ENCODE measurements around the gene FAIM2. TPM values are rescaled to one million over a fixed set of nuclear protein-coding genes. Genes with fewer than 3 reads are reported as not detected.

Gene FAIM2
- total RNA-seq, 2 experiments from 2014 or later, result not detected

DNA sequence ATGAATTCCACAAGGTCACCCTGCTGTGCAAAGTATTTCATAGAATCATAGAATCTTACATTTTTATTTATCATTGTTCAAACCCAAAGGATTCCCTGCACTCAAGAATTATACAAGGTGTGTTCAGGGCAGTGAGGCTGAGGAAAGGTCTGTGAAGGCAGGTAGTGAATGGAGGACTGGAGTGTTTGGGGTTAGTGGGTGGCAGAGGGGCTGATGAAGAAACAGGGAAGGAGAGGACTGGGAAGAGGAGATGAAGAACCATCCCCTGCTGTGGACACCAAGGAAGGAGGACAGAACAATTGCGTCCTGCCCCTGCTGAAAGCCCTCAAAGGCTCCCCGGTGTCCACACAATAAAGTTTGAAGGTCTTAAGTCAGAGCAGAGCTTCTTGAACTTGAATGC lies 50.0 kb downstream of the FAIM2 start:
- H3K27ac Mint-ChIP-seq, result no peak overlapping the region
- H3K9me3 ChIP-seq (ENCODE audit: control insufficient read depth in 1 of 2, insufficient read depth in 1 of 2, low read length in 2 of 2), result no peaks in the 10 kb centered on the region
- H3K4me1 Mint-ChIP-seq (ENCODE audit: low read depth), result no peaks in the 10 kb centered on the region
- ATAC-seq (ENCODE audit: poor library complexity) (no peak), DNase-seq (no peak)
- H3K27ac ChIP-seq (ENCODE audit: low read depth in 1 of 2, low read length in 2 of 2), result no peak overlapping the region
- peaks cover 18% of the 10 kb centered on the region for H3K27me3 Mint-ChIP-seq
- H3K4me3 ChIP-seq (ENCODE audit: low read length), result no peak overlapping the region
- POLR2A ChIA-PET, result no interaction called here
- H3K4me3 Mint-ChIP-seq, result no peak overlapping the region
- CTCF ChIA-PET, result no interaction called here
- no peak for TF ChIP-seq CTCF (IDR thresholded peaks at IDR 0.05)
- H3K9me3 Mint-ChIP-seq, result no peaks in the 10 kb centered on the region
- H3K27me3 ChIP-seq (ENCODE audit: control insufficient read depth in 1 of 2, insufficient read depth in 2 of 2, low read length in 2 of 2), result no peaks in the 10 kb centered on the region
- no peaks in the 10 kb centered on the region for H3K4me1 ChIP-seq (ENCODE audit: insufficient read depth, low read length)
- no peaks in the 10 kb centered on the region for H3K36me3 ChIP-seq (ENCODE audit: insufficient read depth, low read length)
- intact Hi-C loops (cut with DNase I, micrococcal nuclease), result no loop called here
- H3K36me3 Mint-ChIP-seq (ENCODE audit: low read depth), result no peaks in the 10 kb centered on the region

GRCh38 chr12:49847161-49847560 lies 56.5 kb downstream of the FAIM2 start:
- POLR2A ChIA-PET, result interaction anchor here (1.4 to 1.6 kb wide), 2 partner anchors 19 to 106 kb away, joined by 4 to 6 read pairs; partner anchors contain the start of genes NCKAP5L and TMBIM6
- no peaks in the 10 kb centered on the region for H3K9me3 Mint-ChIP-seq
- Histone ChIP-seq H3K27me3 (ENCODE audit: control insufficient read depth in 1 of 2, insufficient read depth in 2 of 2, low read length in 2 of 2) (no peaks in the 10 kb centered on the region), H3K27ac (ENCODE audit: low read depth in 1 of 2, low read length in 2 of 2) (no peak overlapping the region), H3K9me3 (ENCODE audit: control insufficient read depth in 1 of 2, insufficient read depth in 1 of 2, low read length in 2 of 2) (no peaks in the 10 kb centered on the region), H3K36me3 (ENCODE audit: insufficient read depth, low read length) (no peaks in the 10 kb centered on the region), H3K4me3 (ENCODE audit: low read length) (no peak overlapping the region), H3K4me1 (ENCODE audit: insufficient read depth, low read length) (peaks cover 26% of the 10 kb centered on the region)
- H3K36me3 Mint-ChIP-seq (ENCODE audit: low read depth), result peaks cover 8% of the 10 kb centered on the region
- CTCF ChIA-PET, result interaction anchor here (1.3 to 1.5 kb wide), 2 partner anchors 98 to 106 kb away, joined by 3 to 4 read pairs; partner anchors contain the start of gene TMBIM6
- DNase-seq, result peak in 1 of 14 experiments; percentile 13
- H3K27ac Mint-ChIP-seq, result no peak overlapping the region
- no peak for TF ChIP-seq CTCF (IDR thresholded peaks at IDR 0.05)
- intact Hi-C loops (cut with DNase I, micrococcal nuclease), result loop anchor here in 1 of 2 experiments (10.0 kb wide), 1 partner anchor 178 kb away; the partner anchor contains the start of gene RACGAP1
- no peak for ATAC-seq (ENCODE audit: poor library complexity)
- peaks cover 24% of the 10 kb centered on the region for H3K4me1 Mint-ChIP-seq (ENCODE audit: low read depth)
- no peak overlapping the region for H3K4me3 Mint-ChIP-seq
- H3K27me3 Mint-ChIP-seq, result peaks cover 19% of the 10 kb centered on the region

DNA sequence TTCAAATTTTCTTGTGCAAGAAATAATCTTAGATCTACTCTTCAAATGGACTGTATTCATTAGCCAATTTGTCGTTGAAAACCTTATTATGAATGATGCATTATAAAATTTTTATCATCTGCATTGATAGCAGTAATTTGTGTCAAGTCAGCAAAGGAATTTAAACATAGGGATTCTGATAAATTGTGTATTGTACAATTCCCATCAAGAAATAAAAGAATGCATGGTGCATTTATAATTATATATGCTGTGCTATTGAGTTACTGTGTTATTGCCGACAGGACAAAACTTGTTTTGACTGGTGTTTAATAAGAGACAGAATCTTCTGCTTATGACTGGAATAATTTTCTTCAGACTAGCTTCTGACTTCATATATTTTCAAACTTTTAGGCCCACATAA lies 57.7 kb downstream of the FAIM2 start:
- Mint-ChIP-seq H3K4me1 (ENCODE audit: low read depth) (peaks cover 36% of the 10 kb centered on the region), H3K27ac (no peak overlapping the region), H3K9me3 (no peaks in the 10 kb centered on the region), H3K27me3 (peaks cover 13% of the 10 kb centered on the region), H3K4me3 (no peak overlapping the region), H3K36me3 (ENCODE audit: low read depth) (peaks cover 8% of the 10 kb centered on the region)
- no peaks in the 10 kb centered on the region for H3K9me3 ChIP-seq (ENCODE audit: control insufficient read depth in 1 of 2, insufficient read depth in 1 of 2, low read length in 2 of 2)
- CTCF ChIA-PET, result interaction anchor here (0.7 to 1.9 kb wide), 5 partner anchors 82 to 345 kb away, joined by 3 to 9 read pairs (median 4); partner anchors contain the start of genes PRPF40B and TMBIM6
- no peak overlapping the region for H3K4me3 ChIP-seq (ENCODE audit: low read length)
- no peak for DNase-seq
- no peaks in the 10 kb centered on the region for H3K27me3 ChIP-seq (ENCODE audit: control insufficient read depth in 1 of 2, insufficient read depth in 2 of 2, low read length in 2 of 2)
- H3K4me1 ChIP-seq (ENCODE audit: insufficient read depth, low read length), result peaks cover 34% of the 10 kb centered on the region
- no peak overlapping the region for H3K27ac ChIP-seq (ENCODE audit: low read depth in 1 of 2, low read length in 2 of 2)
- POLR2A ChIA-PET, result interaction anchor here (1.4 kb wide), 1 partner anchor 18 kb away, joined by 4 read pairs; the partner anchor contains the start of gene NCKAP5L
- intact Hi-C loops (cut with DNase I, micrococcal nuclease), result loop anchor here in 1 of 2 experiments (10.0 kb wide), 1 partner anchor 179 kb away; the partner anchor contains the start of gene RACGAP1
- ATAC-seq (ENCODE audit: poor library complexity), result no peak
- H3K36me3 ChIP-seq (ENCODE audit: insufficient read depth, low read length), result no peaks in the 10 kb centered on the region
- no peak for TF ChIP-seq CTCF (IDR thresholded peaks at IDR 0.05)
